DOHH2 (cell line): ENCODE results near the gene ATP5F1C.

ENCODE experiments used
- EZH2phosphoT487 ChIP-seq: fragments of 200-600 bp; sonication (generic); IDR thresholded peaks from 2 replicates; pipeline ENCODE4 v1.6.1; 2017; ENCODE audit warnings: borderline replicate concordance, mild to moderate bottlenecking, antibody characterized with exemption, low read length, moderate library complexity, mixed read lengths
- TF ChIP-seq, protein P1 (sequence below): fragments of 200-600 bp; sonication (generic); IDR thresholded peaks from one replicate; pipeline ENCODE4 v1.5.1; 2014; ENCODE audit warnings: antibody characterized with exemption, mild to moderate bottlenecking, low read depth, low read length; ENCODE audit not compliant: poor library complexity, severe bottlenecking

DNA sequence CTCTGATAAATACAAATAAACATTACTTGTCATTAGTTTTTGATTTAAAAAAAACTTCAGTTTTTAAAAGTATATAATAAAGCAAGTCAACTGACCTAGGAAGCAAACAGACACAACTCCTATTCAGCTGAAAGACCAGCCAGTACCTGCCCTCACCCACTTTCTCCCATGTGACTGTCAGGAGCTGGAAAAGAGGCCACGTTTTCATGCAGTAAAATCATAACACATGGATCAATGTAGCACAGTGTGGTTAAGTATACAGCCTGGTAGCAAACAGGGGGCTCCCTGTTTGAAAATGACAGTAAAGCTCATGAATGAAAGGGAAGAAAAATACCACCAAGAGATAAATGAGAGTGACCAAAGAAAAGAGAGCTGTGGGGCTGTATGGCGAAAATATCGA lies 21.7 kb upstream of the ATP5F1C start:
- TF ChIP-seq, protein P1, sequence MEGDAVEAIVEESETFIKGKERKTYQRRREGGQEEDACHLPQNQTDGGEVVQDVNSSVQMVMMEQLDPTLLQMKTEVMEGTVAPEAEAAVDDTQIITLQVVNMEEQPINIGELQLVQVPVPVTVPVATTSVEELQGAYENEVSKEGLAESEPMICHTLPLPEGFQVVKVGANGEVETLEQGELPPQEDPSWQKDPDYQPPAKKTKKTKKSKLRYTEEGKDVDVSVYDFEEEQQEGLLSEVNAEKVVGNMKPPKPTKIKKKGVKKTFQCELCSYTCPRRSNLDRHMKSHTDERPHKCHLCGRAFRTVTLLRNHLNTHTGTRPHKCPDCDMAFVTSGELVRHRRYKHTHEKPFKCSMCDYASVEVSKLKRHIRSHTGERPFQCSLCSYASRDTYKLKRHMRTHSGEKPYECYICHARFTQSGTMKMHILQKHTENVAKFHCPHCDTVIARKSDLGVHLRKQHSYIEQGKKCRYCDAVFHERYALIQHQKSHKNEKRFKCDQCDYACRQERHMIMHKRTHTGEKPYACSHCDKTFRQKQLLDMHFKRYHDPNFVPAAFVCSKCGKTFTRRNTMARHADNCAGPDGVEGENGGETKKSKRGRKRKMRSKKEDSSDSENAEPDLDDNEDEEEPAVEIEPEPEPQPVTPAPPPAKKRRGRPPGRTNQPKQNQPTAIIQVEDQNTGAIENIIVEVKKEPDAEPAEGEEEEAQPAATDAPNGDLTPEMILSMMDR: no peak
- no peak for TF ChIP-seq EZH2phosphoT487
